Parathyroid adenoma (tissue), 2 donors: ENCODE measurements around the gene SPG11.

Source experiments
- H2AFZ ChIP-seq: fragments of 300-600 bp; sonication (generic); one replicate; pipeline ENCODE4 v1.7.0; 2017; ENCODE audit warnings: antibody characterized with exemption, mild to moderate bottlenecking
- H3K27ac ChIP-seq: fragments of 300-600 bp; sonication (generic); one replicate; pipeline ENCODE4 v1.7.0; 2017
- H3K27me3 ChIP-seq: fragments of 300-600 bp; sonication (generic); one replicate; pipeline ENCODE4 v1.7.0; 2017; ENCODE audit warnings: low read length; ENCODE audit not compliant: control insufficient read depth, insufficient read depth
- H3K36me3 ChIP-seq: fragments of 300-600 bp; sonication (generic); one replicate; pipeline ENCODE4 v1.7.0; 2017; ENCODE audit warnings: low read length; ENCODE audit not compliant: control insufficient read depth, insufficient read depth
- H3K4me1 ChIP-seq: fragments of 300-600 bp; sonication (generic); one replicate; pipeline ENCODE4 v1.7.0; 2017; ENCODE audit warnings: control low read depth
- H3K4me2 ChIP-seq: fragments of 300-600 bp; sonication (generic); one replicate; pipeline ENCODE4 v1.7.0; 2017; ENCODE audit warnings: low read length
- H3K4me3 ChIP-seq: fragments of 300-600 bp; sonication (generic); one replicate; pipeline ENCODE4 v1.7.0; 2017; ENCODE audit warnings: low read depth, low read length
- H3K79me2 ChIP-seq: fragments of 300-600 bp; sonication (generic); one replicate; pipeline ENCODE4 v1.7.0; 2017; ENCODE audit warnings: control low read depth
- H3K9ac ChIP-seq: fragments of 300-600 bp; sonication (generic); one replicate; pipeline ENCODE4 v1.7.0; 2017; ENCODE audit warnings: mild to moderate bottlenecking
- H3K9me3 ChIP-seq: fragments of 300-600 bp; sonication (generic); one replicate; pipeline ENCODE4 v1.7.0; 2017; ENCODE audit warnings: low read length; ENCODE audit not compliant: control insufficient read depth
- CTCF ChIP-seq: fragments of 300-600 bp; sonication (generic); IDR thresholded peaks from one replicate; pipeline ENCODE4 v1.7.0; 2017; ENCODE audit warnings: antibody characterized with exemption, mild to moderate bottlenecking
- donor health status: primary hyperparathyroidism.

SPG11 gene

GRCh38 chr15:44647637-44648036, 15.8 kb downstream of the SPG11 start:
- Histone ChIP-seq H3K27ac (no peak overlapping the region), H3K4me2 (no peak overlapping the region), H3K9ac (no peak overlapping the region), H3K79me2 (peaks cover 5% of the 10 kb centered on the region), H3K4me3 (no peak overlapping the region), H2AFZ (no peak overlapping the region), H3K4me1 (no peaks in the 10 kb centered on the region), H3K9me3 (no peaks in the 10 kb centered on the region), H3K27me3 (no peaks in the 10 kb centered on the region), H3K36me3 (no peaks in the 10 kb centered on the region)
- TF ChIP-seq CTCF = no peak

GRCh38 chr15:44647036-44647435, 16.4 kb downstream of the SPG11 start:
- no peak for TF ChIP-seq CTCF
- Histone ChIP-seq H3K36me3 (no peaks in the 10 kb centered on the region), H3K27ac (no peak overlapping the region), H3K79me2 (peaks cover 5% of the 10 kb centered on the region), H3K4me1 (no peaks in the 10 kb centered on the region), H3K9me3 (no peaks in the 10 kb centered on the region), H3K4me3 (no peak overlapping the region), H3K4me2 (no peak overlapping the region), H2AFZ (no peak overlapping the region), H3K9ac (no peak overlapping the region), H3K27me3 (no peaks in the 10 kb centered on the region)

- Histone ChIP-seq H3K4me2 (no peak overlapping the region), H2AFZ (no peak overlapping the region), H3K27ac (no peak overlapping the region), H3K27me3 (no peaks in the 10 kb centered on the region), H3K4me1 (no peaks in the 10 kb centered on the region), H3K79me2 (peaks cover 5% of the 10 kb centered on the region), H3K4me3 (no peak overlapping the region), H3K9ac (no peak overlapping the region), H3K9me3 (no peaks in the 10 kb centered on the region), H3K36me3 (no peaks in the 10 kb centered on the region)
- no peak for TF ChIP-seq CTCF
Measured at GRCh38 chr15:44646460-44646859, 17.0 kb downstream of the SPG11 start.

- peaks cover 5% of the 10 kb centered on the region for H3K79me2 ChIP-seq
- no peak for TF ChIP-seq CTCF
- no peak overlapping the region for H3K27ac ChIP-seq
- no peak overlapping the region for H3K9ac ChIP-seq
- no peaks in the 10 kb centered on the region for H3K4me1 ChIP-seq
- H3K4me3 ChIP-seq = no peak overlapping the region
- no peaks in the 10 kb centered on the region for H3K36me3 ChIP-seq
- no peak overlapping the region for H2AFZ ChIP-seq
- H3K27me3 ChIP-seq = no peaks in the 10 kb centered on the region
- no peaks in the 10 kb centered on the region for H3K9me3 ChIP-seq
- no peak overlapping the region for H3K4me2 ChIP-seq
Measured at GRCh38 chr15:44641651-44642050, 21.8 kb downstream of the SPG11 start.

- Histone ChIP-seq H3K27ac (no peak overlapping the region), H3K4me2 (no peak overlapping the region), H3K27me3 (no peaks in the 10 kb centered on the region), H3K36me3 (no peaks in the 10 kb centered on the region), H3K4me1 (no peaks in the 10 kb centered on the region), H2AFZ (no peak overlapping the region), H3K79me2 (no peaks in the 10 kb centered on the region), H3K9ac (no peak overlapping the region), H3K9me3 (no peaks in the 10 kb centered on the region), H3K4me3 (no peak overlapping the region)
- TF ChIP-seq CTCF = no peak
Measured at GRCh38 chr15:44636976-44637375, 26.5 kb downstream of the SPG11 start.
